Glomerular visceral epithelial cell (primary cell): ENCODE measurements around the gene OR11H1.
"Not testable (repeated sequence)": the region's sequence is repeated elsewhere in the genome, so short reads cannot be mapped to it uniquely, and the experiment has no call there.

Experiments
- DNase-seq: peaks from one replicate; pipeline ENCODE4 v3.0.0-alpha.2; 2016; ENCODE audit errors: extremely low spot score

OR11H1 gene

GRCh38 chr22:15527892-15528291 is at the start of gene OR11H1:
Gene OR11H1, plus strand, starts transcription at chr22:15528192. Its CDS starts 0 bp downstream, at chr22:15528192.
- not testable (repeated sequence) for DNase-seq

- not testable (repeated sequence) for DNase-seq
Observed at GRCh38 chr22:15509967-15510366, 18.0 kb upstream of the OR11H1 start.

GRCh38 chr22:15515896-15516295 is 12.1 kb upstream of the OR11H1 start:
- not testable (repeated sequence) for DNase-seq

GRCh38 chr22:15553767-15554166 is 25.8 kb downstream of the OR11H1 start:
- not testable (repeated sequence) for DNase-seq

- not testable (repeated sequence) for DNase-seq
Observed at GRCh38 chr22:15563461-15563860, 35.5 kb downstream of the OR11H1 start.

GRCh38 chr22:15565063-15565462 is 37.1 kb downstream of the OR11H1 start:
- DNase-seq, result not testable (repeated sequence)
